Forelimb muscle (tissue), 1 donor: ENCODE results near the gene AGTR2. TPM values are rescaled to one million over a fixed set of nuclear protein-coding genes. Genes with fewer than 3 reads are reported as not detected.
A peak's percentile ranks its signal among the peaks of the same experiment; 100 is the strongest.
"Not testable (repeated sequence)": the region's sequence is repeated elsewhere in the genome, so short reads cannot be mapped to it uniquely, and the experiment has no call there.

ENCODE experiments used
- DNase-seq: peaks from one replicate; pipeline ENCODE4 v3.0.0-alpha.2; 2013; ENCODE audit warnings: low read depth
- polyA plus RNA-seq: library from polyadenylated mRNA; unstranded; fragments of 120-200 nt; gene quantifications from one replicate; pipeline ENCODE4 v1.2.1, GENCODE V29; 2013; ENCODE audit not compliant: insufficient read length

AGTR2 gene, protein sequence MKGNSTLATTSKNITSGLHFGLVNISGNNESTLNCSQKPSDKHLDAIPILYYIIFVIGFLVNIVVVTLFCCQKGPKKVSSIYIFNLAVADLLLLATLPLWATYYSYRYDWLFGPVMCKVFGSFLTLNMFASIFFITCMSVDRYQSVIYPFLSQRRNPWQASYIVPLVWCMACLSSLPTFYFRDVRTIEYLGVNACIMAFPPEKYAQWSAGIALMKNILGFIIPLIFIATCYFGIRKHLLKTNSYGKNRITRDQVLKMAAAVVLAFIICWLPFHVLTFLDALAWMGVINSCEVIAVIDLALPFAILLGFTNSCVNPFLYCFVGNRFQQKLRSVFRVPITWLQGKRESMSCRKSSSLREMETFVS
- polyA plus RNA-seq = 35.6 TPM

DNA sequence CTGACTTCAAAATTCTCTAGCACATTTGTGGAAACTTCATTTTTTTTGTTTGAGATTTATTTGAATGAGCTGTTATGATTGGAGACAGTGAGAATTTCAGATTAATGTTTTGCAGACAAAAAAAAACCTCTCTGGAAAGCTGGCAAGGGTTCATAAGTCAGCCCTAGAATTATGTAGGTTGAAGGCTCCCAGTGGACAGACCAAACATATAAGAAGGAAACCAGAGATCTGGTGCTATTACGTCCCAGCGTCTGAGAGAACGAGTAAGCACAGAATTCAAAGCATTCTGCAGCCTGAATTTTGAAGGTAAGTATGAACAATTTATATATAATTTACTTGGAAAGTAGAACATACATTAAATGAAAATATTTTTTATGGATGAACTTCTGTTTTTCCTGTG lies at the start of gene AGTR2:
Gene AGTR2 (plus strand): TSS at position 234 of the 400 bp plus-strand sequence. CDS start 1,537 bp downstream, outside the sequence.
- DNase-seq = no peak

DNA sequence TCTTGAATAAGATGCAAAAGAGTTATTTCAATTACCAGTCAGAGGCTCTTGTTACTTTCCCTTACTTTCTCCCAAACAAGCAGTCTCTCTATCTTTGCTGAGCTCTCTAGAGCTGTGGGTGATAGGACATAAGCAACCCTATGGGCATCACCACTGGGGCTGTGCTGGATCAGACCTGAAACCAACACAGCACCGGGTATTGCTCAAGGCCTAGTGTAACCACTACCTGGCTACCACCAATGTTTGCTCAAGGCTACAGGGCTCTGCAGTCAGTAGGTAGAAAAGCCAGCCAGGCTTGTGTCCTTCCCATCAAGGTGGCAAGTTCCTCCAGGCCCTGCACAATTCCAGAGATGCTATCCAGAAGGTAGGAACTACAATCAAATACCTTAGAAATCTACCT lies 35.3 kb upstream of the AGTR2 start:
- no peak for DNase-seq

DNA sequence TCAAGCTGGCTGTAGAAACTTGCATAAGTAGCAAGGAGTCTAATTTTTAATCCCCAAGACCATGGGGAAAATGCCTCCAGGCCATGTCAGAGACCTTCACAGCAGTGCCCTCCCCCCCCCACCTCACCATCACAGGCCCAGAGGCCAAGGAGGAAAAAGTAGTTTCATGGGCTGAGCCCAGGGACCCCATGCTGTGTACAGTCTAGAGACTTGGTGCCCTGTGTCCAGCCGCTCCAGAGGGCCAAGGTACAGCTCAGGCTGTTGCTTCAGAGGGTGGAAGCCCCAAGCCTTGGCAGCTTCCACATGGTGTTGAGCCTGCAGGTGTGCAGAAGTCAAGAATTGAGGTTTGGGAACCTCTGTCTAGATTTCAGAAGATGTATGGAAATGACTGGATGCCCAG lies 29.3 kb upstream of the AGTR2 start:
- DNase-seq = not testable (repeated sequence)

DNA sequence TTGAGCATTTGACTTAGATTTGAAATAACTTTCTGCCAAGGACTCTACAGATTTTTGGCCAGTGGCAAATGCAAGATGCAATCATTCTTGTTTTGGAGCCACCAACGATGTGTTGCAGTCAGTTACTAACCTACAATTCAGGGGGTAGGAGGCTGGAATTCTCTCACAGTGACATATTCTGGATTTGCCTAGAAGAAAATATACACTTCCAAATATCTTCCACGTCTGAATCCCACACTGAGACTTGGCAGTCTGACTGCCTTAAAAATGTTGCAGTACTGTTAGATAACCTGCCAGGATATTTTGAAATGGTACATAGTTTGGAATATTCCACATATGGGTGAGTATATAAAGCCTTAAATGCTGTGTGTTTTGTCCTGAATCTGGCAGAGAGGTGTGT lies 27.6 kb upstream of the AGTR2 start:
- DNase-seq = peak; percentile 29

DNA sequence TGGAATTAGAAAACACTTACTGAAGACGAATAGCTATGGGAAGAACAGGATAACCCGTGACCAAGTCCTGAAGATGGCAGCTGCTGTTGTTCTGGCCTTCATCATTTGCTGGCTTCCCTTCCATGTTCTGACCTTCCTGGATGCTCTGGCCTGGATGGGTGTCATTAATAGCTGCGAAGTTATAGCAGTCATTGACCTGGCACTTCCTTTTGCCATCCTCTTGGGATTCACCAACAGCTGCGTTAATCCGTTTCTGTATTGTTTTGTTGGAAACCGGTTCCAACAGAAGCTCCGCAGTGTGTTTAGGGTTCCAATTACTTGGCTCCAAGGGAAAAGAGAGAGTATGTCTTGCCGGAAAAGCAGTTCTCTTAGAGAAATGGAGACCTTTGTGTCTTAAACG lies 2.4 kb downstream of the AGTR2 start:
- DNase-seq = no peak

DNA sequence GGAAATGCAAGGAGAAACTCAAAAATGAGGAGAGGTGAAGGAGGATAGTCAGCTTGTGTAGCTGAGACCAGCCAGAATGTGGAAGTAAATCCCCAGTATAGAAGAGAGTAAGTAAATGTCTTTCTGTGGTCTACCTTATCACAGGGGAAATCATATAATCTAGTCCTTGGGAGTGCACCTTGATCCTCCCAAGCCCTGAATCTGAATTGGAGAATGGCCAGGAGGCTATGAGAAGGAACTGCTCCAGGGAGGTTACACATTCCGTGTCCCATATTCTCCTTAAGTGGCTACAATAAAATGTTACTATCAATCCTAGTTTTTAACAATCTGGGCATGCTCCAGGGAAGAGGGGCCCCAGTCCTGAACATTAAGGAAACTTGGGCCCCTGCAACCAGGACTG lies 10.8 kb downstream of the AGTR2 start:
- no peak for DNase-seq

DNA sequence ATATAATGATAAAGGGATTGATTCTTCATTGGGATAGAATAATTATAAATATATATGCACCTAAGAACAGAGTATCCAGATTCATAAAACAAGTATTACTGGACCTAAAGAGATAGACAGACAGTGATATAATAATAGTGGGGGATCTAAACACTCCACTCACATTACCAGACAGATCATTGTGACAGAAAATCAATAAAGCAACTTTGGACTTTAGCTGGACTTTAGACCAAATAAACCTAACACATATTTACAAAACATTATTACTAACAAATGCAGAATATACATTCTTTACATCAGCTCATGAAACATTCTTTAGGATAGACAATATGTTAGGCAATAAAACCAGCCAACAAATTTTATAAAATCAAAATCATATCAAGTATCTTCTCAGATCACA lies 14.6 kb downstream of the AGTR2 start:
- DNase-seq = no peak

DNA sequence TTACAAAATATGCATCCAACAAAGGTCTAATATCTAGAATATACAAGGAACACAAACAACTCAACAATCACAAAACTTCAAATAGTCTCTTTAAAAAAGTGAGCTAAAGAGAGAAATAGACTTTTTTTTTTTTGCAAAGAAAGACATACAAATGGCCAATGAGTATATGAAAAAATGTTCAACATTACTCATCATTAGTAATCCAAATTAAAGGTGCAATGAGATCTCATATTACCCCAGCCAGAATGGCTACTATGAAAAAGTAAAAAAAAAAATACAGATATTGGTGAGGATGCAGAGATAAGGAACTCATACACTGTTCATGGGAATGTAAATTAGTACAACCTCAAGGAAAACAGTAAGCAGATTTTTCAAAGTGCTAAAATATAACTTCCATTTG lies 24.1 kb downstream of the AGTR2 start:
- DNase-seq = no peak

DNA sequence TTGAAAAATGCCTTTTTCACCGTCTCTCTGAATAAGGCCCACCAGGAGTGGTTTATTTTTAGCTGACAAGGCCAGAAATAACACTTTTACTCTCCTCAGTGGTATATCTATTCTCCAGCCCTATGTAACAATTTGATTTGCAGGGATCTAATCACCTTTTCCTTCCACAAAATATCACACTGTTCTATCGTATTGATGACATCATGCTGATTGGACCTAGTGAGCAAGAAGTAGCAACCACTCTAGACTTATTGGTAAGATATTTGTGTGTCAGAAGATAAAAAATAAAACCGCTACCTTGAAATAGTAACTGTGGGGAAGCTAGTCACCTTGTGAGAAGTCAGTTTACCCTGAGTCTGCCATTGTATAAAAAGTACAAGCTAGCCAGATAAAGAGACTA lies 27.7 kb downstream of the AGTR2 start:
- DNase-seq = no peak

DNA sequence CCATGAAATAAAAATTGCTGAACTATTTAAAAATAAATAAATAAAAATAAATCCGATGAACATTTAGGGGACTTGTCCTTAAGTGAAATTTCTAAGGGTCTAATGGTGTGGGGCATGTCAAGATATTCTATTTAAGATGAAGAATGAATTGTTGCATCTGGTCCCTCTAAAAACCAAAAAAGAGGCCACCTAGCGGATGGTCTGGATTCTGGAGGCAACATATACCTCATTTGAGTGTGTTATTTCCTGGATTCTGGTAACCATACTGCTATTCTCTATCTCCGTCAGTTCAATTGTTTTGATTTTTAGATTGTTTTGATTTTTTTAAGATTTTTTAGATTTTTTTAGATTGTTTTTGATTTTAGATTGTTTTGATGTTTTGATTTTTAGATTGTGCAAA lies 28.3 kb downstream of the AGTR2 start:
- no peak for DNase-seq

DNA sequence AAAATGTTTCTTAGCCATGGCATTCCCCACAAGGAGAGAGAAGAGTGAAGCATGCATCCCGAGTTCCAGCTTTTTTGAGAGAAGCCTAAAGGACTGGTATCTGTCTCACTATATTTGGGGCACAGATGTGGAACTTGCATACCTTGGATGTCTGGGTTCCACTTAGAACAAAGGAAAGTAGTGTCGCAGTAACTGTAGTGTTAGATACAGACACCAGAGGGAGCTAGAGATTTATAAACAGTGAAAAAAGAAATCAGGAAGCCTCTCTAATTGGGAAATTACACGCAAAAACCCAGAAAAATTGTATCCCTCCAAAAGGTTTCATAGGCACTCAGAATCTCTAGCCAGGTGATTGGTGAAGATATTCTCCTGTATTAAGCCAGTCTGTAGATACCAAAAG lies 34.4 kb downstream of the AGTR2 start:
- DNase-seq = no peak

DNA sequence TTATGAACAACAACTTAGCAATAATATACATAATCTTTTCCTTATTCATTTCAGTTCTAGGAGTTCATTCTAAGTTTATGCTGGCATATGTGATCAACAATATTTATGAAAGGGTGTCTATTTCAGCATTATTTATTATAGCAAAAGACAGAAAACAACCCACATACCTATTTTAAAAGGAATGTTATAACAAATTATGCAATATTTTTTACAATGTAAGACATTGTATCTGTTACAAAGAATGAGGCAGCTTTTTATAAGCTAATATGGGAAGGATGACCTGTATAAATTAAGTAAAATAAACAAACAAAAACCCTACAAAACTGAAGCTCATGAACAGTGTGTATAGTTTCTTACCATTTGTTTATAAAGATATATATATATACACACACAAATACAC lies 42.7 kb downstream of the AGTR2 start:
- DNase-seq = no peak

DNA sequence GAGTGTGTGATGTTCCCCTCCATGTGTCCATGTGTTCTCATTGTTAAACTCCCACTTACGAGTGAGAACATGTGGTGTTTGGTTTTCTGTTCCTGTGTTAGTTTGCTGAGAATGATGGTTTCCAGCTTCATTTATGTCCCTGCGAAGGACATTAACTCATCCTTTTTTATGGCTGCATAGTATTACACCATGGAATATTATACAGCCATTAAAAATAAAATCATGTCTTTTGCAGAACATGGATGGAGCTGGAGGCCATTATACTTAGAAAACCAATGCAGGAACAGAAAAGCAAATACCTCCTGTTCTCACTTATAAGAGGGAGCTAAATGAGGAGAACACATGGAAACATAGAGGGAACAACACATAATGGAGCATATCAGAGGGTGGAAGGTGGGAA lies 46.5 kb downstream of the AGTR2 start:
- not testable (repeated sequence) for DNase-seq
